Neural progenitor cell (in vitro differentiated cells): ENCODE data around the gene SLC6A7.

ENCODE experiments used
- CTCF ChIP-seq: fragments of 200-600 bp; sonication (generic); IDR thresholded peaks from 2 replicates; pipeline ENCODE4 v1.5.1; 2017; ENCODE audit warnings: antibody characterized with exemption, mild to moderate bottlenecking
- EZH2 ChIP-seq: fragments of 200-600 bp; sonication (generic); IDR thresholded peaks from 2 replicates; pipeline ENCODE4 v1.6.1; 2017; ENCODE audit warnings: antibody characterized with exemption, mild to moderate bottlenecking, moderate library complexity
- EZH2phosphoT487 ChIP-seq: fragments of 200-600 bp; sonication (generic); IDR thresholded peaks from 2 replicates; pipeline ENCODE4 v1.6.1; 2017; ENCODE audit warnings: antibody characterized with exemption

- TF ChIP-seq CTCF (no peak), EZH2phosphoT487 (no peak), EZH2 (no peak)
Measured at GRCh38 chr5:150188146-150188842, 1.6 kb upstream of the SLC6A7 start.
